ENCODE measurements around the gene IMMP2L. TPM values are rescaled to one million over a fixed set of nuclear protein-coding genes. Genes with fewer than 3 reads are reported as not detected.

IMMP2L gene
- total RNA-seq, 4 donors from 2014 or later, result 2.6 to 69.1 (median 34.7) TPM

GRCh38 chr7:111105269-111105668 lies 457.0 kb downstream of the IMMP2L start:
- TF ChIP-seq CTCF (IDR thresholded peaks at IDR 0.05), result no peak
- TF ChIP-seq POLR2A (IDR thresholded peaks at IDR 0.05), result no peak
- intact Hi-C loops (cut with DNase I; ENCODE audit: low total_unique reads), result no loop called here
- no peak for DNase-seq
- no peaks in the 10 kb centered on the region for H3K27me3 ChIP-seq
- no peaks in the 10 kb centered on the region for H3K9me3 ChIP-seq
- no peak overlapping the region for H3K27ac ChIP-seq
- H3K36me3 ChIP-seq, result no peaks in the 10 kb centered on the region
- no peak overlapping the region for H3K4me3 ChIP-seq
- H3K4me1 ChIP-seq, result peaks cover 0 to 3% of the 10 kb centered on the region in 2 donors

GRCh38 chr7:111104710-111105109 lies 457.6 kb downstream of the IMMP2L start:
- H3K36me3 ChIP-seq, result no peaks in the 10 kb centered on the region
- H3K4me1 ChIP-seq, result peaks cover 0 to 3% of the 10 kb centered on the region in 2 donors
- no peak overlapping the region for H3K27ac ChIP-seq
- no peak overlapping the region for H3K4me3 ChIP-seq
- DNase-seq, result no peak
- TF ChIP-seq POLR2A (IDR thresholded peaks at IDR 0.05), result no peak
- no peak for TF ChIP-seq CTCF (IDR thresholded peaks at IDR 0.05)
- intact Hi-C loops (cut with DNase I; ENCODE audit: low total_unique reads), result no loop called here
- H3K9me3 ChIP-seq, result no peaks in the 10 kb centered on the region
- H3K27me3 ChIP-seq, result no peaks in the 10 kb centered on the region

DNA sequence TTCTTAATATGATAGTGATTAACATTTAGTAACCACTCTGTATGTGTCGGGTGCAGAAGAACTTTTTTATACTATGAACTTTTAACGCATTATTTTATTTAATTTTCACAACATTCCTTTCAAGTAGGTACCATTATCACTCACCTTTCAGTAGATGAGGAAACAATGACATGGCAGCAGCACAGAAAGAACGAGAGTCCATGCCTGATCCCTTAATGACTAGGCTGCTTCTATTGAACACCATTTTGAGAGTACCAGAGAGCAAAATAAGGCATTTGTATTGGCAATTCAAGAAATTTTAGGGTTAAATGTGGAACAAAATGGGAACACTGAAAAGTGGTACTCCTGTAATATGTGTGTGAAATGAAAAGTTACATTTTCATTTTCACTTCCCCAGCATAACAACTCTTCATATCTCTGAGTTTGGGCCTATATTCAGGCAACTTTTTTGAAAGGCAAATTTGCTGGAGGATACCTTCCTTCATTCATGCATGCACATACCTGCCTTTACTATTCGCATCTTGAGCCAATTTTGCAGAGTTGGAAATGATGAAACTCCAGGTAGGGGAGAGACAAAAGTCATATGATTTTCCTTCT lies 458.5 kb downstream of the IMMP2L start:
- H3K27ac ChIP-seq, result no peak overlapping the region
- peaks cover 0 to 3% of the 10 kb centered on the region in 2 donors for H3K4me1 ChIP-seq
- no peak overlapping the region for H3K4me3 ChIP-seq
- TF ChIP-seq POLR2A (IDR thresholded peaks at IDR 0.05), result no peak
- H3K36me3 ChIP-seq, result no peaks in the 10 kb centered on the region
- intact Hi-C loops (cut with DNase I; ENCODE audit: low total_unique reads), result no loop called here
- DNase-seq, result no peak
- H3K9me3 ChIP-seq, result no peaks in the 10 kb centered on the region
- H3K27me3 ChIP-seq, result no peaks in the 10 kb centered on the region

GRCh38 chr7:111103136-111103535 lies 459.2 kb downstream of the IMMP2L start:
- Histone ChIP-seq H3K27me3 (no peaks in the 10 kb centered on the region), H3K4me1 (peaks cover 0 to 3% of the 10 kb centered on the region in 2 donors), H3K9me3 (no peaks in the 10 kb centered on the region), H3K4me3 (no peak overlapping the region), H3K27ac (no peak overlapping the region), H3K36me3 (no peaks in the 10 kb centered on the region)
- intact Hi-C loops (cut with DNase I; ENCODE audit: low total_unique reads), result no loop called here
- no peak for DNase-seq
- no peak for TF ChIP-seq CTCF (IDR thresholded peaks at IDR 0.05)
- TF ChIP-seq POLR2A (IDR thresholded peaks at IDR 0.05), result no peak

DNA sequence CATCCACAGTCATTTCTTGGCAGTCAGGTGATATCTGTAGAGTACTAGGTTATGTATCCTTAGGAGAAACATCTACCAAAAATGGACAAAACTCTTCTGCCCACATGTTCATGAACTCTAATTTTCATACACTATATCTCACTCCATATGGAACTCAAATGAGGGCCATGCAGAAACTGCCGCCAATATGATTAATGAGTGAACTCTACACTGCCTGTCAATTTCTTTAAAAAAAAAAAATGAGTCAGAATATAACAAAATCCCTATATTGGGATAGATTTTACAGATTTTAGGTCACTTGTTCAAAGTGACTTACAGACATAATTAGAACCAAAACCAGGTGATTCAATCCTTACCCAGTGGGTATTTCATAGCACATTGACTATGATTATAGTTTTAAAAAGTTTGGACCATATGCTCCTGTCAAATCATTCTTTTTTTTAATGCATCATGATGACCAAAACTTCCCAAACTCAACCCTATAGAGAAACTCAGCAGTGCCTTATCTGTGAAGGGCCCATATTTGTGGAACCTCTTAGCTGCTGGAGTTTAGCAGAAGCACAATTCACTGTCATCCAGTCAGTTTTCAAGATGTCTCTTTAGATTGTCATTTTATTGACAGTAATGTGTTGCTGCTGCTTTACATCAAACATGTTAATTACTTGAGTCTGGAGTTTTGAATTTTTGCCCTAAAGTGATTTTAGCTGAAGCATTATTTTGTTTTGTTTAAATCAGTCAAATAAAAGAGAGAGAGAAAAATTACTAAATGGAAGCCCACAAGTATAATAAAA lies 460.2 kb downstream of the IMMP2L start:
- Histone ChIP-seq H3K4me1 (no peaks in the 10 kb centered on the region), H3K27me3 (no peaks in the 10 kb centered on the region), H3K9me3 (no peaks in the 10 kb centered on the region), H3K4me3 (no peak overlapping the region), H3K36me3 (no peaks in the 10 kb centered on the region), H3K27ac (no peak overlapping the region)
- TF ChIP-seq POLR2A (IDR thresholded peaks at IDR 0.05) (no peak), CTCF (IDR thresholded peaks at IDR 0.05) (no peak)
- intact Hi-C loops (cut with DNase I; ENCODE audit: low total_unique reads), result no loop called here
- DNase-seq, result no peak

All from uterus (tissue), 4 donors.